Measurements from ENCODE around the gene HYLS1. TPM values are rescaled to one million over a fixed set of nuclear protein-coding genes. Genes with fewer than 3 reads are reported as not detected.

The HYLS1 gene
- total and polyA plus RNA-seq, 4 experiments from 2014 or later: 8.1 to 9.6 (median 8.6) TPM

GRCh38 chr11:125925247-125925740 is 37.8 kb downstream of the HYLS1 start:
- Histone ChIP-seq H3K9me3 (ENCODE audit: control insufficient read depth in 1 of 2, low read length in 2 of 2) (no peaks in the 10 kb centered on the region), H3K27ac (ENCODE audit: low read depth, low read length) (no peak overlapping the region), H3K36me3 (ENCODE audit: insufficient read depth, low read length) (no peaks in the 10 kb centered on the region), H3K4me1 (ENCODE audit: insufficient read depth, low read length) (no peaks in the 10 kb centered on the region), H3K4me3 (ENCODE audit: low read length in 2 of 2) (no peak overlapping the region), H3K27me3 (ENCODE audit: insufficient read depth, low read length) (no peaks in the 10 kb centered on the region)
- no peaks in the 10 kb centered on the region for H3K36me3 Mint-ChIP-seq
- peaks cover 9 to 22% of the 10 kb centered on the region in 2 donors for H3K27me3 Mint-ChIP-seq
- CTCF ChIA-PET (ENCODE audit: partially characterized antibody): interaction anchor here (1.0 to 5.6 kb wide), 4 partner anchors 17 to 555 kb away, joined by 4 to 81 read pairs (median 5); partner anchors contain the start of gene PUS3
- no peak overlapping the region for H3K27ac Mint-ChIP-seq
- no peaks in the 10 kb centered on the region for H3K9me3 Mint-ChIP-seq
- H3K4me3 Mint-ChIP-seq: no peak overlapping the region
- POLR2A ChIA-PET (ENCODE audit: partially characterized antibody): no interaction called here
- no peak for DNase-seq
- intact Hi-C loops (cut with micrococcal nuclease): no loop called here
- peaks cover 0 to 3% (median 1%) of the 10 kb centered on the region in 4 donors for H3K4me1 Mint-ChIP-seq

- Histone ChIP-seq H3K4me1 (ENCODE audit: insufficient read depth, low read length) (no peaks in the 10 kb centered on the region), H3K27ac (ENCODE audit: low read depth, low read length) (no peak overlapping the region), H3K9me3 (ENCODE audit: control insufficient read depth in 1 of 2, low read length in 2 of 2) (no peaks in the 10 kb centered on the region), H3K27me3 (ENCODE audit: insufficient read depth, low read length) (no peaks in the 10 kb centered on the region), H3K36me3 (ENCODE audit: insufficient read depth, low read length) (no peaks in the 10 kb centered on the region), H3K4me3 (ENCODE audit: low read length in 2 of 2) (no peak overlapping the region)
- Mint-ChIP-seq H3K27me3 (peaks cover 6 to 19% of the 10 kb centered on the region in 2 donors), H3K36me3 (no peaks in the 10 kb centered on the region), H3K9me3 (no peaks in the 10 kb centered on the region), H3K4me3 (no peak overlapping the region), H3K27ac (no peak overlapping the region), H3K4me1 (peaks cover 0 to 3% (median 1%) of the 10 kb centered on the region in 4 donors)
- DNase-seq: no peak
- ChIA-PET POLR2A (ENCODE audit: partially characterized antibody) (no interaction called here), CTCF (ENCODE audit: partially characterized antibody) (interaction anchor here (1.0 to 5.6 kb wide), 4 partner anchors 17 to 555 kb away, joined by 4 to 81 read pairs (median 5); partner anchors contain the start of gene PUS3)
- intact Hi-C loops (cut with micrococcal nuclease): no loop called here
These were observed 38.3 kb downstream of the HYLS1 start for GRCh38 chr11:125925804-125926203.

- peaks cover 0 to 3% (median 1%) of the 10 kb centered on the region in 4 donors for H3K4me1 Mint-ChIP-seq
- no peak overlapping the region for H3K27ac ChIP-seq (ENCODE audit: low read depth, low read length)
- intact Hi-C loops (cut with micrococcal nuclease): no loop called here
- H3K27ac Mint-ChIP-seq: peak overlapping the region in 1 of 7 donors; percentile 88
- no peaks in the 10 kb centered on the region for H3K27me3 ChIP-seq (ENCODE audit: insufficient read depth, low read length)
- H3K9me3 ChIP-seq (ENCODE audit: control insufficient read depth in 1 of 2, low read length in 2 of 2): no peaks in the 10 kb centered on the region
- H3K36me3 ChIP-seq (ENCODE audit: insufficient read depth, low read length): no peaks in the 10 kb centered on the region
- H3K9me3 Mint-ChIP-seq: no peaks in the 10 kb centered on the region
- H3K27me3 Mint-ChIP-seq: peaks cover 7 to 16% of the 10 kb centered on the region in 2 donors
- no peak overlapping the region for H3K4me3 Mint-ChIP-seq
- DNase-seq: no peak
- H3K36me3 Mint-ChIP-seq: no peaks in the 10 kb centered on the region
- ChIA-PET POLR2A (ENCODE audit: partially characterized antibody) (no interaction called here), CTCF (ENCODE audit: partially characterized antibody) (interaction anchor here (0.6 to 0.7 kb wide), 2 partner anchors 197 to 384 kb away, joined by 3 read pairs; no protein-coding TSS in a partner anchor)
- no peaks in the 10 kb centered on the region for H3K4me1 ChIP-seq (ENCODE audit: insufficient read depth, low read length)
- H3K4me3 ChIP-seq (ENCODE audit: low read length in 2 of 2): no peak overlapping the region
These were observed 39.2 kb downstream of the HYLS1 start for GRCh38 chr11:125926682-125927081.

- Histone ChIP-seq H3K27ac (ENCODE audit: low read depth, low read length) (no peak overlapping the region), H3K27me3 (ENCODE audit: insufficient read depth, low read length) (no peaks in the 10 kb centered on the region), H3K4me3 (ENCODE audit: low read length in 2 of 2) (no peak overlapping the region), H3K36me3 (ENCODE audit: insufficient read depth, low read length) (no peaks in the 10 kb centered on the region), H3K9me3 (ENCODE audit: control insufficient read depth in 1 of 2, low read length in 2 of 2) (no peaks in the 10 kb centered on the region), H3K4me1 (ENCODE audit: insufficient read depth, low read length) (no peaks in the 10 kb centered on the region)
- DNase-seq: no peak
- intact Hi-C loops (cut with micrococcal nuclease): no loop called here
- Mint-ChIP-seq H3K27ac (no peak overlapping the region), H3K36me3 (no peaks in the 10 kb centered on the region), H3K9me3 (no peaks in the 10 kb centered on the region), H3K4me3 (no peak overlapping the region), H3K4me1 (no peaks in the 10 kb centered on the region), H3K27me3 (peaks cover 5 to 24% of the 10 kb centered on the region in 2 donors)
- CTCF ChIA-PET (ENCODE audit: partially characterized antibody): interaction anchor here (1.1 to 1.2 kb wide), 2 partner anchors 9 to 131 kb away, joined by 3 to 4 read pairs; no protein-coding TSS in a partner anchor
- POLR2A ChIA-PET (ENCODE audit: partially characterized antibody): no interaction called here
These were observed 42.1 kb downstream of the HYLS1 start for GRCh38 chr11:125929445-125930075.

GRCh38 chr11:125930076-125930450 is 42.6 kb downstream of the HYLS1 start:
- Histone ChIP-seq H3K36me3 (ENCODE audit: insufficient read depth, low read length) (no peaks in the 10 kb centered on the region), H3K4me1 (ENCODE audit: insufficient read depth, low read length) (no peaks in the 10 kb centered on the region), H3K9me3 (ENCODE audit: control insufficient read depth in 1 of 2, low read length in 2 of 2) (no peaks in the 10 kb centered on the region), H3K27me3 (ENCODE audit: insufficient read depth, low read length) (no peaks in the 10 kb centered on the region), H3K27ac (ENCODE audit: low read depth, low read length) (no peak overlapping the region), H3K4me3 (ENCODE audit: low read length in 2 of 2) (no peak overlapping the region)
- H3K36me3 Mint-ChIP-seq: no peaks in the 10 kb centered on the region
- H3K4me3 Mint-ChIP-seq: no peak overlapping the region
- no peaks in the 10 kb centered on the region for H3K9me3 Mint-ChIP-seq
- CTCF ChIA-PET (ENCODE audit: partially characterized antibody): interaction anchor here (1.1 to 1.2 kb wide), 2 partner anchors 8 to 130 kb away, joined by 3 to 4 read pairs; no protein-coding TSS in a partner anchor
- H3K27ac Mint-ChIP-seq: no peak overlapping the region
- POLR2A ChIA-PET (ENCODE audit: partially characterized antibody): no interaction called here
- H3K4me1 Mint-ChIP-seq: no peaks in the 10 kb centered on the region
- intact Hi-C loops (cut with micrococcal nuclease): no loop called here
- DNase-seq: no peak
- peaks cover 5 to 24% of the 10 kb centered on the region in 2 donors for H3K27me3 Mint-ChIP-seq

GRCh38 chr11:125931116-125931515 is 43.6 kb downstream of the HYLS1 start:
- intact Hi-C loops (cut with micrococcal nuclease): no loop called here
- H3K27ac ChIP-seq (ENCODE audit: low read depth, low read length): no peak overlapping the region
- Mint-ChIP-seq H3K27ac (no peak overlapping the region), H3K27me3 (peaks cover 5 to 23% of the 10 kb centered on the region in 2 donors), H3K9me3 (no peaks in the 10 kb centered on the region), H3K4me1 (no peaks in the 10 kb centered on the region), H3K36me3 (no peaks in the 10 kb centered on the region), H3K4me3 (no peak overlapping the region)
- DNase-seq: no peak
- H3K36me3 ChIP-seq (ENCODE audit: insufficient read depth, low read length): no peaks in the 10 kb centered on the region
- H3K4me1 ChIP-seq (ENCODE audit: insufficient read depth, low read length): no peaks in the 10 kb centered on the region
- no peaks in the 10 kb centered on the region for H3K9me3 ChIP-seq (ENCODE audit: control insufficient read depth in 1 of 2, low read length in 2 of 2)
- H3K27me3 ChIP-seq (ENCODE audit: insufficient read depth, low read length): no peaks in the 10 kb centered on the region
- no peak overlapping the region for H3K4me3 ChIP-seq (ENCODE audit: low read length in 2 of 2)
- ChIA-PET POLR2A (ENCODE audit: partially characterized antibody) (no interaction called here), CTCF (ENCODE audit: partially characterized antibody) (interaction anchor here (1.9 kb wide), 1 partner anchor 8 kb away, joined by 7 read pairs; no protein-coding TSS in a partner anchor)

- H3K9me3 Mint-ChIP-seq: no peaks in the 10 kb centered on the region
- Histone ChIP-seq H3K27me3 (ENCODE audit: insufficient read depth, low read length) (no peaks in the 10 kb centered on the region), H3K4me1 (ENCODE audit: insufficient read depth, low read length) (no peaks in the 10 kb centered on the region), H3K36me3 (ENCODE audit: insufficient read depth, low read length) (no peaks in the 10 kb centered on the region), H3K4me3 (ENCODE audit: low read length in 2 of 2) (no peak overlapping the region), H3K9me3 (ENCODE audit: control insufficient read depth in 1 of 2, low read length in 2 of 2) (no peaks in the 10 kb centered on the region), H3K27ac (ENCODE audit: low read depth, low read length) (no peak overlapping the region)
- no peaks in the 10 kb centered on the region for H3K36me3 Mint-ChIP-seq
- POLR2A ChIA-PET (ENCODE audit: partially characterized antibody): no interaction called here
- H3K4me1 Mint-ChIP-seq: no peaks in the 10 kb centered on the region
- no peak for DNase-seq
- intact Hi-C loops (cut with micrococcal nuclease): no loop called here
- H3K27me3 Mint-ChIP-seq: peaks cover 3 to 21% of the 10 kb centered on the region in 2 donors
- CTCF ChIA-PET (ENCODE audit: partially characterized antibody): interaction anchor here (0.8 to 1.9 kb wide), 2 partner anchors 9 to 262 kb away, joined by 5 to 7 read pairs; no protein-coding TSS in a partner anchor
- H3K27ac Mint-ChIP-seq: no peak overlapping the region
- no peak overlapping the region for H3K4me3 Mint-ChIP-seq
These were observed 44.2 kb downstream of the HYLS1 start for GRCh38 chr11:125931668-125932067.

Data from CD4-positive, alpha-beta memory T cell (primary cell).